Testis (tissue), 3 donors: Measurements from ENCODE around the gene C19orf25. TPM values are rescaled to one million over a fixed set of nuclear protein-coding genes. Genes with fewer than 3 reads are reported as not detected.

Experiments
- DNase-seq: peaks from one replicate; pipeline ENCODE4 v3.0.0-alpha.2; 2019
- H3K27ac ChIP-seq, 2 donors: fragments of 200-600 bp; sonication (generic); one replicate each; pipeline ENCODE4 v1.5.1; 2019
- H3K27me3 ChIP-seq: fragments of 200-600 bp; sonication (generic); one replicate; pipeline ENCODE4 v1.5.1; 2019
- H3K36me3 ChIP-seq: fragments of 200-600 bp; sonication (generic); one replicate; pipeline ENCODE4 v1.5.1; 2017; ENCODE audit warnings: low read depth; ENCODE audit errors: missing control alignments
- H3K4me1 ChIP-seq: fragments of 200-600 bp; sonication (generic); one replicate; pipeline ENCODE4 v1.5.1; 2019
- H3K4me3 ChIP-seq, 2 donors: fragments of 200-600 bp; sonication (generic); one replicate each; pipeline ENCODE4 v1.5.1; 2017 to 2019
- H3K9me3 ChIP-seq: fragments of 200-600 bp; sonication (generic); one replicate; pipeline ENCODE4 v1.5.1; 2017
- CTCF ChIP-seq, 3 experiments: fragments of 450-650 bp in 2 of 3; fragments of 200-600 bp in 1 of 3; sonication (generic) in 1 of 3; IDR thresholded peaks; one replicate each; pipeline ENCODE4 v1.5.1; 2016 to 2019; ENCODE audit warnings: antibody characterized with exemption in 3 of 3, mild to moderate bottlenecking in 2 of 3, moderate library complexity in 1 of 3
- POLR2A ChIP-seq: fragments of 450-650 bp; IDR thresholded peaks from one replicate; pipeline ENCODE4 v1.6.1; 2017; ENCODE audit warnings: antibody characterized with exemption, mild to moderate bottlenecking, moderate library complexity
- whole genome bisulfite sequencing, 2 donors: methylation state at CpG; one replicate each; pipeline ENCODE4 v1.1.5; 2018; 5-methylcytosine and 5-hydroxymethylcytosine counted together
- intact Hi-C: fragments of 100-400 bp; cut with DNase I; formaldehyde crosslinking; loops from one replicate; pipeline ENCODE4 v1.15.1; 2023; ENCODE audit warnings: low total_unique reads
- polyA plus RNA-seq: library from polyadenylated mRNA; stranded (reverse); fragments of 350-450 nt; fragmentation: Illumina TruSeq; extraction: RNeasy Lipid Tissue Mini Kit (QIAGEN cat#74804); gene quantifications from one replicate; pipeline ENCODE4 v1.2.3, GENCODE V29; 2014; ENCODE audit warnings: low read depth, low replicate concordance; ENCODE audit not compliant: insufficient read depth
- total RNA-seq, 2 donors: library from RNA; depleted of rRNA; stranded (reverse); fragments of >200 nt; gene quantifications; one replicate each; pipeline ENCODE4 v1.2.3, GENCODE V29; 2016

Gene C19orf25
- total and polyA plus RNA-seq, 3 donors from 2014 or later: 39.3 to 72.5 (median 55.4) TPM

GRCh38 chr19:1434040-1434366 lies 45.0 kb downstream of the C19orf25 start:
- intact Hi-C loops: no loop called here
- DNase-seq: no peak
- Histone ChIP-seq H3K27ac (no peak overlapping the region), H3K9me3 (no peaks in the 10 kb centered on the region), H3K36me3 (no peaks in the 10 kb centered on the region), H3K4me1 (peaks cover 13% of the 10 kb centered on the region), H3K4me3 (no peak overlapping the region), H3K27me3 (no peaks in the 10 kb centered on the region)
- WGBS, 2 donors: 89 to 100% methylated on average over 4 to 14 of the region's 17 CpGs
- no peak for TF ChIP-seq POLR2A
- TF ChIP-seq CTCF (IDR thresholded peaks at IDR 0.05): no peak

GRCh38 chr19:1433119-1434039 lies 45.6 kb downstream of the C19orf25 start:
- Histone ChIP-seq H3K36me3 (no peaks in the 10 kb centered on the region), H3K27ac (no peak overlapping the region), H3K4me3 (no peak overlapping the region), H3K9me3 (no peaks in the 10 kb centered on the region), H3K4me1 (peaks cover 18% of the 10 kb centered on the region), H3K27me3 (no peaks in the 10 kb centered on the region)
- WGBS, 2 donors: 81 to 92% methylated on average over 14 to 33 of the region's 47 CpGs
- TF ChIP-seq CTCF (IDR thresholded peaks at IDR 0.05) (no peak), POLR2A (no peak)
- DNase-seq: no peak
- intact Hi-C loops: no loop called here

GRCh38 chr19:1432507-1432887 lies 46.5 kb downstream of the C19orf25 start:
- intact Hi-C loops: no loop called here
- Histone ChIP-seq H3K4me3 (no peak overlapping the region), H3K27ac (no peak overlapping the region), H3K9me3 (no peaks in the 10 kb centered on the region), H3K27me3 (no peaks in the 10 kb centered on the region), H3K36me3 (no peaks in the 10 kb centered on the region), H3K4me1 (peaks cover 18% of the 10 kb centered on the region)
- no peak for DNase-seq
- WGBS, 2 donors: 91 to 94% methylated on average over 14 to 16 of the region's 16 CpGs
- TF ChIP-seq POLR2A: no peak
- TF ChIP-seq CTCF (IDR thresholded peaks at IDR 0.05): no peak

- Histone ChIP-seq H3K9me3 (no peaks in the 10 kb centered on the region), H3K27ac (no peak overlapping the region), H3K4me1 (peaks cover 18% of the 10 kb centered on the region), H3K36me3 (no peaks in the 10 kb centered on the region), H3K27me3 (no peaks in the 10 kb centered on the region), H3K4me3 (no peak overlapping the region)
- intact Hi-C loops: no loop called here
- TF ChIP-seq POLR2A (no peak), CTCF (IDR thresholded peaks at IDR 0.05) (no peak)
- DNase-seq: no peak
- WGBS, 2 donors: 88 to 90% methylated on average over 17 to 24 of the region's 24 CpGs
These were observed 47.1 kb downstream of the C19orf25 start for GRCh38 chr19:1431759-1432506.
